CD4-positive, alpha-beta T cell treated with Interleukin-4 for 1 hour (primary cell): ENCODE measurements around the gene ERC2.

Experiments used
- DNase-seq, 2 donors: peaks; one replicate each; pipeline ENCODE4 v3.0.0-alpha.2; 2020 to 2022

The ERC2 gene

GRCh38 chr3:55564726-55565125 lies 903.5 kb downstream of the ERC2 start:
- no peak for DNase-seq

- no peak for DNase-seq
These were observed 905.6 kb downstream of the ERC2 start for GRCh38 chr3:55562700-55563099.

GRCh38 chr3:55559500-55560423 lies 908.5 kb downstream of the ERC2 start:
- no peak for DNase-seq

- DNase-seq: no peak
These were observed 910.0 kb downstream of the ERC2 start for GRCh38 chr3:55558316-55558715.

GRCh38 chr3:55557549-55557948 lies 910.7 kb downstream of the ERC2 start:
- DNase-seq: no peak

- DNase-seq: no peak
These were observed 911.4 kb downstream of the ERC2 start for GRCh38 chr3:55556619-55557537.

GRCh38 chr3:55555873-55556618 lies 912.2 kb downstream of the ERC2 start:
- DNase-seq: no peak

- no peak for DNase-seq
These were observed 913.4 kb downstream of the ERC2 start for GRCh38 chr3:55554634-55555425.

GRCh38 chr3:55551644-55552043 lies 916.6 kb downstream of the ERC2 start:
- DNase-seq: no peak

GRCh38 chr3:55549177-55549576 lies 919.1 kb downstream of the ERC2 start:
- no peak for DNase-seq

GRCh38 chr3:55546866-55547669 lies 921.2 kb downstream of the ERC2 start:
- DNase-seq: no peak

- no peak for DNase-seq
These were observed 922.3 kb downstream of the ERC2 start for GRCh38 chr3:55545995-55546394.

GRCh38 chr3:55544219-55544618 lies 924.0 kb downstream of the ERC2 start:
- DNase-seq: no peak

GRCh38 chr3:55543181-55543614 lies 925.1 kb downstream of the ERC2 start:
- DNase-seq: no peak

GRCh38 chr3:55541456-55541855 lies 926.8 kb downstream of the ERC2 start:
- DNase-seq: no peak

GRCh38 chr3:55541016-55541415 lies 927.3 kb downstream of the ERC2 start:
- no peak for DNase-seq

GRCh38 chr3:55540579-55540978 lies 927.7 kb downstream of the ERC2 start:
- DNase-seq: no peak

- DNase-seq: no peak
These were observed 930.1 kb downstream of the ERC2 start for GRCh38 chr3:55538158-55538557.

GRCh38 chr3:55537563-55537962 lies 930.7 kb downstream of the ERC2 start:
- no peak for DNase-seq

- no peak for DNase-seq
These were observed 931.1 kb downstream of the ERC2 start for GRCh38 chr3:55537129-55537528.

GRCh38 chr3:55534876-55535275 lies 933.4 kb downstream of the ERC2 start:
- no peak for DNase-seq
